Motor neuron (in vitro differentiated cells): Measurements from ENCODE around the gene KLHL3. TPM values are rescaled to one million over a fixed set of nuclear protein-coding genes. Genes with fewer than 3 reads are reported as not detected.

ENCODE experiments used
- ATAC-seq, 8 experiments: fragments of 200-7000 bp; cut with Tn5 transposase; replicated peaks in 6 of 8; 2 replicates each; pipeline ENCODE4 v1.8.0; 2021; ENCODE audit warnings: mild to moderate bottlenecking in 8 of 8, moderate library complexity in 8 of 8
- H3K27ac ChIP-seq, 2 donors: fragments of 250-450 bp; sonication (Bioruptor Pico); 2 replicates each; pipeline ENCODE4 v1.9.0; 2021; ENCODE audit warnings: antibody characterized with exemption in 2 of 2, mild to moderate bottlenecking in 2 of 2, moderate library complexity in 1 of 2
- H3K4me1 ChIP-seq, 2 donors: fragments of 250-450 bp; sonication (Bioruptor Pico); replicated peaks in 1 of 2; 2 replicates each; pipeline ENCODE4 v1.6.1; 2021; ENCODE audit warnings: antibody characterized with exemption in 2 of 2, mild to moderate bottlenecking in 2 of 2, moderate library complexity in 1 of 2
- H3K4me3 ChIP-seq, 5 donors: fragments of 250-450 bp; sonication (Bioruptor Pico); 2 replicates each; pipeline ENCODE4 v1.9.0; 2021; ENCODE audit warnings: antibody characterized with exemption in 5 of 5, mild to moderate bottlenecking in 5 of 5, moderate library complexity in 4 of 5
- WGBS, 10 experiments: fragments of 450-650 bp; shearing (Covaris generic); methylation state at CpG; one replicate each; pipeline ENCODE4 v1.0.0; 2022; 5-methylcytosine and 5-hydroxymethylcytosine counted together
- in situ Hi-C, 9 experiments: fragments of 400-800 bp; cut with MboI; loops; one replicate each; pipeline ENCODE4 v1.15.0; 2021; ENCODE audit warnings: low sequenced_read_pairs in 9 of 9, low pct_unique_long_range_greater_than_20kb in 2 of 9; ENCODE audit not compliant: unreplicated experiment in 9 of 9
- total RNA-seq, 8 experiments: library from RNA; unstranded; fragments of 300-600 nt; gene quantifications; 2 replicates each; pipeline versions ENCODE4 v1.2.3 to v1.2.4, GENCODE V29; 2022

Gene KLHL3
- total RNA-seq, 8 experiments from 2014 or later = 2.3 to 7.2 (median 5.0) TPM

GRCh38 chr5:137672001-137672400 lies 63.9 kb downstream of the KLHL3 start:
- no peaks in the 10 kb centered on the region for H3K4me1 ChIP-seq
- no peak overlapping the region for H3K27ac ChIP-seq
- H3K4me3 ChIP-seq = no peak overlapping the region
- in situ Hi-C loops = no loop called here
- 40 to 93% (median 69%) methylated on average over 1 to 6 of the region's 6 CpGs; no CpG with 5 or more reads in 3 of the 10 experiments for WGBS, 10 experiments
- no peak for ATAC-seq

DNA sequence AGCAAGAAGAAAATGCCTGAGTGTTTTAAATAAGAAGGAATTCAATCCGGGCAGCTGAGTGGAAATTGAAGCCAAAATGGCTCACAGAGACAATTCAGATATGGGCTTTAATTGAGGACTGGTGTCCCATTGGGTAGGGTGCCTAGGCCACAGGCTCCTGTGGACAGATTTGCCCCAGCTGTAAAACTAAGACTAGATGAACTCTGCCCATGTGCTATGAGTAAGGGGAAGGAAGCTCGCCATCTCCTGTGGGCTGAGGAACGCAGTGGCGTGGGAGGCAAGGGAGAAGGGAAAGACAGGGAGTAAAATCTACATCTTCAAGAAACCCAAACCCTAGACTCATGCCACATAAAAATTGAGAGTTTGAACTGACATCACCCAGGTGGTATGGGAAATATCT lies 66.1 kb downstream of the KLHL3 start:
- Histone ChIP-seq H3K4me3 (no peak overlapping the region), H3K27ac (no peak overlapping the region), H3K4me1 (no peaks in the 10 kb centered on the region)
- in situ Hi-C loops = loop anchor here in 1 of 9 experiments (10.0 kb wide), 1 partner anchor 65 kb away; the partner anchor contains the start of gene KLHL3
- 36 to 100% (median 82%) methylated on average over 1 to 4 of the region's 4 CpGs; no CpG with 5 or more reads in 2 of the 10 experiments for WGBS, 10 experiments
- ATAC-seq = no peak

DNA sequence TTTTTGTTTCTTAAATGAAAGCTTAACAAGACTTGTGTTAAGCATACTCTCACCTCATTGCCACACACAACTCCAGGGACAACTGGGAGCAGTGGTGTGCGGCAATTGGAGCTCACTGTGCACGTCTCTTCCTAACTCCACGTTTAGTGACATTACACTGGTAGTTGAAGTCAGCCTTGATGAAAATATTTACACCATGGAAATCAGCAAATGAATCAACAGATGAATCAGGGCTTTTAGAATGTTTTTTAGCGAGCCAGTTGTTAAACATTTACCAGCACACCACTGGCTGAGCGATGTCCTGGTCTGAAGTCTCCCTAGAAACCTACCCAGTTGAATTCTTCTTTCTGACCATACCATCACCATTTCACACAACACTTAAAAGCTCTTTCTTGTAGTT lies 67.3 kb downstream of the KLHL3 start:
- Histone ChIP-seq H3K27ac (no peak overlapping the region), H3K4me3 (no peak overlapping the region), H3K4me1 (no peaks in the 10 kb centered on the region)
- ATAC-seq = no peak
- 53 to 90% (median 76%) methylated on average over 2 to 4 of the region's 5 CpGs; no CpG with 5 or more reads in 4 of the 10 experiments for whole genome bisulfite sequencing, 10 experiments
- in situ Hi-C loops = loop anchor here in 1 of 9 experiments (10.0 kb wide), 1 partner anchor 66 kb away; the partner anchor contains the start of gene KLHL3

- Histone ChIP-seq H3K4me3 (no peak overlapping the region), H3K27ac (no peak overlapping the region), H3K4me1 (no peaks in the 10 kb centered on the region)
- in situ Hi-C loops = loop anchor here in 1 of 9 experiments (10.0 kb wide), 1 partner anchor 67 kb away; the partner anchor contains the start of gene KLHL3
- ATAC-seq = no peak
These were observed 68.5 kb downstream of the KLHL3 start for GRCh38 chr5:137667341-137667740.

DNA sequence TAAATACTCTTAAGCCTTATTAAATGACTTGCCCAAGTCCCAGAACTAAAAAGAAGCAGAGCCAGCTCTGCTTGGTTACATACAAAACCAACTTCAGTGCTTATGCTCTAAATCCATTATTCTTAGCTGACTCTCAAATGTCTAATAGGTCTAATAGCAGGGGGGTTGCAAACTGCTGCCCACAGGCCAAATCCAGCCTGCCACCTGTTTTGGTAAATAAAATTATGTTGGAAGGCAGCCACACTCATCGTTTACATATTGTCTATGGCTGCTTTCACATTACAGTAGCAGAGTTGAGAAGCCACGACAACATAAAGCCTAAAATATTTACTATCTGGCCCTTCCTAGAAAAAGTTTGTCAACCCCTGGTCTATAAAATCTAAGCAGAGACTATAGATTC lies 69.0 kb downstream of the KLHL3 start:
- in situ Hi-C loops = loop anchor here in 1 of 9 experiments (10.0 kb wide), 1 partner anchor 68 kb away; the partner anchor contains the start of gene KLHL3
- 0 to 90% (median 56%) methylated on average over 1 to 2 of the region's 2 CpGs; no CpG with 5 or more reads in 3 of the 10 experiments for WGBS, 10 experiments
- no peak overlapping the region for H3K4me3 ChIP-seq
- no peak for ATAC-seq
- no peaks in the 10 kb centered on the region for H3K4me1 ChIP-seq
- H3K27ac ChIP-seq = no peak overlapping the region

DNA sequence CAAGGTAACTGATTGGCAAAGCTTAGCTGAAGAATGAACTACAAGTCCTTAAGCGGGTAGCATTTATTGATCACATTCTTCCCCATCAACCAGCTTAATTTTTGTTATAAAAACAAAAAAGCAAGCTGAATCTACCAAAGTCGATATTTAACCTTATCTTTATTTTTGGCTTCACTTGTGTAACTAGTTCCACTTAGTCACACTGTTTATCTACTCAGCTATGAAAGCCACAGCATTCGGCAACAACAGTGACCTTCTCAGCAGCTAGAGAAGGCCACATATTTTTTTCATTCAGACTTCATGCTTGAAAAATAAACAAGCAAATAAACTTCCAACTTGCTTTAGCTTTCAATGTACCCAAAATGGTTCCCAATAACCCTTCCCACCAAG lies 69.4 kb downstream of the KLHL3 start:
- Histone ChIP-seq H3K4me1 (no peaks in the 10 kb centered on the region), H3K4me3 (no peak overlapping the region), H3K27ac (no peak overlapping the region)
- no peak for ATAC-seq
- 29 to 100% (median 80%) methylated on average over 1 to 3 of the region's 3 CpGs; no CpG with 5 or more reads in 1 of the 10 experiments for WGBS, 10 experiments
- in situ Hi-C loops = loop anchor here in 1 of 9 experiments (10.0 kb wide), 1 partner anchor 68 kb away; the partner anchor contains the start of gene KLHL3

- no peaks in the 10 kb centered on the region for H3K4me1 ChIP-seq
- in situ Hi-C loops = loop anchor here in 1 of 9 experiments (10.0 kb wide), 1 partner anchor 69 kb away; the partner anchor contains the start of gene KLHL3
- no peak overlapping the region for H3K27ac ChIP-seq
- WGBS, 10 experiments = 0 to 100% (median 67%) methylated on average over 1 to 3 of the region's 3 CpGs; no CpG with 5 or more reads in 1 of the 10 experiments
- ATAC-seq = no peak
- no peak overlapping the region for H3K4me3 ChIP-seq
These were observed 70.0 kb downstream of the KLHL3 start for GRCh38 chr5:137665678-137666460.

DNA sequence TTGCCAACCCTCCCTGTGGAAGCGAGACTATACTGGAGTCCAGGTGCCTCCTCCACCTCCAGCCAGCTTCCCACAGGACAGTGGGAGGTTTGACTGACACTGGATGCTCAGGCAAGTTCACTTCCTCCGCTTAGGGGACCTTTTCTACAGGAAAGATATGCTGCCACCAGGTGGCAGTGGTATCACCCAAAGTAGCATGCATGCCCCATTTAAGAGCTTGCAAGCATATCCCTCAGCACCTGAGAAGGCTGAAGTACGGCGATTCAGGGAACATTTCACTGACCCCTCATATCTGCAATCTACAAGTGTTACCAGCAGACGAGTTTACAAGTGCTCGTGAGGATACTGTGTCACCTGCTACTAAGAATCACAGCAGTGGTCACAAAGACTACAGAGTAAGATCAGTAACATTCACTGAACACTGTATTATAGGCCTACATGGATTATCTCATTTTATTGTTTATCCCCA lies 75.5 kb downstream of the KLHL3 start:
- WGBS, 10 experiments = 0 to 67% (median 19%) methylated on average over 1 to 4 of the region's 6 CpGs; no CpG with 5 or more reads in 3 of the 10 experiments
- Histone ChIP-seq H3K4me3 (no peak overlapping the region), H3K27ac (no peak overlapping the region), H3K4me1 (no peaks in the 10 kb centered on the region)
- in situ Hi-C loops = loop anchor here in 1 of 9 experiments (10.0 kb wide), 1 partner anchor 74 kb away; the partner anchor contains the start of gene KLHL3
- ATAC-seq = peak; percentile 64 to 98 (median 85)

DNA sequence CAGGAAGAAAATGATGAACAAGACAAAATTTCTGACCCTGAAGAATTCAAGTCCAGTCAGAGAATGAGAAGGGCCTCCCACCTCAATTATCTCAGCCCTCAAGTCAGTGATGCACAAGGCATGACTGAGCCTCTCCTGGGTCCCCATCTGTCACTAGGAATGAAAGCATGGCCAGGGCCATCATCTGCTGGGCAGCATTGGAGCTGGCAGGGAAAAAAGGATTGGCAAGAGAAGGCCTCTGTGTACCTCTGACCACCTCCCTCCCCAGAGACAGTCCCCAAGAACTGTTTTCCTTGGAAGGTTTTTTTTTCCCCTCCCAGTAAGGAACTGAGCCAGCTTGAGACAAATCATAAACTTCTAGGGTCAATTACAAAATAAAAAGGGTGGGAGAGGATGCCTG lies 76.7 kb downstream of the KLHL3 start:
- in situ Hi-C loops = no loop called here
- Histone ChIP-seq H3K4me1 (no peaks in the 10 kb centered on the region), H3K27ac (no peak overlapping the region), H3K4me3 (no peak overlapping the region)
- ATAC-seq = no peak

DNA sequence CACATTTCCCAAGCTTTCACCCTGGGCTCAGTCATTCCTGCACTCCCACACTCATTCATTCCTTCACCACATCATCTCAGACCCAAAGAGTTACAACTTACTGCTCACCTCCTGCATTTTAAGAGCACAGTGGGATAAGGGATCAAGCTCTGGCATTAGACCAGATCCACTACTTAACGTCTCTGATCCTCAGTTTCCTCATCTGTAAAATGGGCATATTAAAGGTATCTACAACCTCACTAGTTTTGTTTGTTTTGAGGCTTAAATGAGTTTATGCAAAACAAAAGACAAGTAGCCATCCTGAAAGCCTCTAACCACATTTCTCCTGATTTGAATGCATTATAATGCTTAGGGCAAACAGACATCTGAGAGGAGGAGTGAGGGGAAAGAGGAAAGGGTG lies 77.6 kb downstream of the KLHL3 start:
- no peak overlapping the region for H3K27ac ChIP-seq
- WGBS, 10 experiments = 50 to 100% (median 73%) methylated on average over 1 of the region's 1 CpG; no CpG with 5 or more reads in 6 of the 10 experiments
- no peak overlapping the region for H3K4me3 ChIP-seq
- in situ Hi-C loops = no loop called here
- ATAC-seq = no peak
- no peaks in the 10 kb centered on the region for H3K4me1 ChIP-seq

DNA sequence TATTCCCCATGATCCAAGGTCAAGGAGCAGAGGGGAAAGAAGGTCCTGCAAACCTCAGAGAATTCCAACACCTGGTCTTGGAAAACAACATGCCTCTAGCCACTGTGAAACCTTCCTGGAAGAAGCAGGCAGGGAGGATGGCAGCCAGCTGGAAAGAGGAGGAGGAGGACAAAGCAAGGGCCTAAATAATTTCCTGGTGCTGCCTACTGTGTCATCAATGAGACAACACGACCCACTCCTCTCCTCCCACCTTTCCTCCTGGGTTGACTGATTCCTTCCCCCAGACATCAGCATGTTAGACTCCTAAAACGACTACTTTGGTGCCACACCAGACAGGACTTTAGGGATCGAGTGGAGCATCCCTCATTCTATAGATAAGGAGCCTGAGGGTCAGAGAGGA lies 78.8 kb downstream of the KLHL3 start:
- no peak for ATAC-seq

GRCh38 chr5:137656558-137656957 lies 79.3 kb downstream of the KLHL3 start:
- WGBS, 10 experiments = 50 to 100% (median 100%) methylated on average over 1 to 2 of the region's 2 CpGs; no CpG with 5 or more reads in 1 of the 10 experiments
- ATAC-seq = no peak
- Histone ChIP-seq H3K4me1 (no peaks in the 10 kb centered on the region), H3K4me3 (no peak overlapping the region), H3K27ac (no peak overlapping the region)
- in situ Hi-C loops = no loop called here

More for the DNA sequence above, 78.8 kb downstream of the KLHL3 start:
- H3K27ac ChIP-seq = no peak overlapping the region
- 0 to 83% (median 68%) methylated on average over 1 to 3 of the region's 3 CpGs; no CpG with 5 or more reads in 4 of the 10 experiments for WGBS, 10 experiments
- no peaks in the 10 kb centered on the region for H3K4me1 ChIP-seq
- no peak overlapping the region for H3K4me3 ChIP-seq
- in situ Hi-C loops = no loop called here

GRCh38 chr5:137651022-137651421 lies 84.9 kb downstream of the KLHL3 start:
- H3K27ac ChIP-seq = no peak overlapping the region
- H3K4me1 ChIP-seq = no peaks in the 10 kb centered on the region
- ATAC-seq = no peak
- 37 to 100% (median 81%) methylated on average over 1 to 3 of the region's 3 CpGs for WGBS, 10 experiments
- in situ Hi-C loops = no loop called here
- no peak overlapping the region for H3K4me3 ChIP-seq
